ENCODE measurements around the gene SCG5.
A peak's percentile ranks its signal among the peaks of the same experiment; 100 is the strongest.

Gene SCG5

GRCh38 chr15:32729700-32730395, 88.3 kb downstream of the SCG5 start:
- no peak for DNase-seq

- peak; percentile 58 for DNase-seq
Measured at GRCh38 chr15:32730677-32731654, 89.5 kb downstream of the SCG5 start.

GRCh38 chr15:32732574-32733157, 91.2 kb downstream of the SCG5 start:
- DNase-seq, result no peak

- DNase-seq, result no peak
Measured at GRCh38 chr15:32733281-32733680, 91.8 kb downstream of the SCG5 start.

- DNase-seq, result no peak
Measured at GRCh38 chr15:32735989-32736700, 94.6 kb downstream of the SCG5 start.

- DNase-seq, result no peak
Measured at GRCh38 chr15:32736701-32737061, 95.2 kb downstream of the SCG5 start.

GRCh38 chr15:32737304-32737703, 95.8 kb downstream of the SCG5 start:
- DNase-seq, result no peak

- no peak for DNase-seq
Measured at GRCh38 chr15:32738666-32739065, 97.2 kb downstream of the SCG5 start.

GRCh38 chr15:32739522-32740063, 98.1 kb downstream of the SCG5 start:
- no peak for DNase-seq

GRCh38 chr15:32743411-32744140, 102.1 kb downstream of the SCG5 start:
- DNase-seq, result no peak

GRCh38 chr15:32746116-32746857, 104.8 kb downstream of the SCG5 start:
- no peak for DNase-seq

Measured in right forelimb (tissue), 1 donor.